Stimulated activated CD4-positive, alpha-beta T cell treated with anti-CD3 and anti-CD28 coated beads, Interleukin-15, amount 100 ng/mL, for 1 hour (primary cell): ENCODE results near the gene CLEC4D.
A peak's percentile ranks its signal among the peaks of the same experiment; 100 is the strongest.
"Not testable (repeated sequence)": the region's sequence is repeated elsewhere in the genome, so short reads cannot be mapped to it uniquely, and the experiment has no call there.

Experiments
- DNase-seq, 2 donors: peaks; one replicate each; pipeline ENCODE4 v3.0.0-alpha.2; 2020; ENCODE audit warnings: low read depth in 1 of 2, low spot score in 1 of 2

Gene CLEC4D

DNA sequence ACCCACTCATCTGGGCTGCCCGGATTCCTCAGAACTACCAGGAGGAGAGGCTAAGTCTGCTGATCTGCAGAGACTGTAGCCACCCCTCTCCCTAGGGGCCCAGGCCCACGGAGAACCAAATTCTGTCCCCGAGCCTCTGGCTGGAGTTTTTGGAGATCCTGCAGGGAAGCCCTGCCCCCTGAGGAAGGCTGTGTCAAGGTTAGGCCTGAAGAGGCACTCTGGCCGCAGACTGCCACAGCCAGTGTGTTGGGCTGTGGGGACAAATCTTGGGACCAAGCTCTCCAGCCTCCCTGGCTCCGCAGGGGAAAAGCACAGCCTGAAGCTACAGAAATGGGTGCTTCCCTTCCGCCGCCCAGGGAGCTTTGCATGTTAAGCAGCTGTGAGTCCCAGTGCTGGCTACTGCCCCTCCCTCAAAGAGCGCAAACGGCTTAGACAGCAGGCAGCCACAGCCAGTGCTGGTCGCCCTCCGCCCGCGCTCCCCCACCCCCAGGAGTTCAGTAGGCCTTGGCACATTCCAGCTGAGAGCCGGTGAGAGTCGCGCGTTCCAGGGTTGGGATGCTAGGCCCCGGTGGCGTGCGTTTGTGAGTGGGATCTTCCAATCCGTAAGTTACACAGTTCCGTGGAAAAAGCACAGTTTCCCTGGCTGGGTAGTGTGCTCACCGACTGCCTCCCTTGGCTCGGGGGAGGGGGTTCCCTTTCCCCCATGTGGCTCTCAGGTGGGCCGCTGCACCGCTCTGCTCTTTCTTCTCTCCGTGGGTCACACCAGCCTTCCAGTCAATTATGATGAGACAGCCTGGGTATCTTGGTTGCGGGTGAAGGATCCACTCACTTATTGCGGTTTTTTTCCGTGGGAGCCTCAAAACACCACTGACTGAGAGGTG, 14.2 kb downstream of the CLEC4D start:
- DNase-seq, result no peak

DNA sequence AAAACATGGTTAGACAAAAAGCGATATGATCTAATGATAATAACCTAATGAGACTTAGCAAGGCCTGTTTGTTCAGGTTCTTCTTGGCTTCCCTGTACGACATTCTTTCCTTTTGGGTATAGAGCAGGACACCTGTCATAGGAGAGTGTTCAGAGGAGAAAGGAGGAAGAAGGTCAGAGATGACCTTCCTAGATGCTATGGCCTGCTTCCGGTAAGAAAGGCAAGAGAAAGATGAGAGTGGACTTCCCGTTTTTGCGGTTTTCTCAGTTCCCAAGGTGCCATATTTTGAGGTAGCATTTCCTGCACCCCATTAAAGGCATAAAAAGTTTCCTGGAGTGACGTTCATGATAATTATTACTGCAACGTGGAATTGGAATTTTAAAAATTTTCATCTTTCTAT, 18.7 kb downstream of the CLEC4D start:
- no peak for DNase-seq

DNA sequence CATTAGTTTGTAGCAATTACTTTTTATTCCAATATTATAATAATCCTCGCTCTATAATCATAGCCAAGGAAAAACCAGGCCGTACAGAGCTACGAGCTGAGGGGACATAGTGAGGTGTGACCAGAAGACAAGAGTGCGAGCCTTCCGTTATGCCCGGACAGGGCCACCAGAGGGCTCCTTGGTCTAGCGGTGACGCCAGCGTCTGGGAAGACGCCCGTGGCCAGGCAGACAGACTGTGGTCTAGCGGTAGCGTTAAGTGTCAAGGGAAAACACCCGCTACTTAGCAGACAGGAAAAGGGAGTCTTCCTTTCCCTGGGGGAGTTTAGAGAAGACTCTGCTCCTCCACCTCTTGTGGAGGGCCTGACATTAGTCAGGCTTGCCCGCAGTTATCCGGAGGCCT, 24.5 kb downstream of the CLEC4D start:
- DNase-seq, result not testable (repeated sequence)

DNA sequence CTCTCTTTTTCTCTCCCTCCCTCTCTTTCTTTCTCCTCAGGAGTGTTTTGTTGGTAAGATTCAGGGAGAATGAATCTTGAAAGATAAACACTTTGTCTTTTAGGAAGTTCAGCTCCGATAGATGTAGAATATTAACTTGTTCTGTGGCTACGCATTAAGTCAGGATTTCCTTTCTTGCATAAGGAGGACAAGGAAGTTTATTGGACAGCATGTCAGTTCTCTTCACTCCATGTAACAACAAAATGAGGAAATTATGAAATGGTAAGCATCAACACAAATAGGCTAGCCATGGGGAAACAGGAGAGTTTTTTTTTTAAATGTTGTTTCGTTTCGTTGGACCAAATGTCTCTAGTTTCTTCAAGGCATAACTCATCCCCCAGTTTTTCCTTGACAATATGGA, 27.5 kb downstream of the CLEC4D start, which contains the start of gene CLEC4E:
CLEC4E (minus strand) TSS at position 75 of the 400 bp plus-strand sequence. CDS start 108 bp downstream, outside the sequence.
- not testable (repeated sequence) for DNase-seq

DNA sequence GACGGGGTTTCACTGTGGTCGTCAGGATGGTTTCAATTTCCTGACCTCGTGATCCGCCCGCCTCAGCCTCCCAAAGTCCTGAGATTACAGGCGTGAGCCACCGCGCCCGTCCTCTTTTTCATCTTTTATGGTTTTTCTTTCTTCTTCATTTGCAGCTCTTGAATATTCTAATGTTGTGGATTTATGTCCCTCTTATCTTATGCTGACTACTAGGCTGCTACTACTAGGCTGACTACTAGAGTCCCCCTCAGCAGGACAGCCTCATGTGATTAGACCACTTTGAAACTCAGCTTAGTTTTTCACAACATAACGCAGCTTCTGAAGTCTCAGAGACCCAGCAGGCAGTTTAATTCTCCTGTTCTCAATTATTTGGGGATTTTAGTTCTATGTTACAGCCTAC, 28.3 kb downstream of the CLEC4D start:
- DNase-seq, result no peak

DNA sequence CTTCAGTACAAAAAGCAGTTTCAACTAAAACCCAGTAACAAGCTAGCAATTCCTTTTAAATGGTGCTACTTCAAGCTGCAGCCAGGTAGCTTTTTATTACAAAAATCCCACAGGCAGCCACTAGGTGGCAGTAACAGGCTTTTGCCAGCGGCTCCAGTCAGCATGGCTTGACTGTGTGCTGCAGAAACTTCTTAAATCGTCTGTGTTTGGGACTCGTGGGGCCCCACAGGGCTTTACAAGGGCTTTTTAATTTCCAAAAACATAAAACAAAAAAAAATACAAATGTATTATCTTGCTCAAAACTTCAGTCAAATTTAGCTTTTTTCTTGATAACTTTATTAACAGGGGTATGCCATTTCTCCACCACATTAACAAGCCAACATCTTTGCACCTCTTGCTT, 31.0 kb downstream of the CLEC4D start:
- DNase-seq, result peak; percentile 30 to 33

DNA sequence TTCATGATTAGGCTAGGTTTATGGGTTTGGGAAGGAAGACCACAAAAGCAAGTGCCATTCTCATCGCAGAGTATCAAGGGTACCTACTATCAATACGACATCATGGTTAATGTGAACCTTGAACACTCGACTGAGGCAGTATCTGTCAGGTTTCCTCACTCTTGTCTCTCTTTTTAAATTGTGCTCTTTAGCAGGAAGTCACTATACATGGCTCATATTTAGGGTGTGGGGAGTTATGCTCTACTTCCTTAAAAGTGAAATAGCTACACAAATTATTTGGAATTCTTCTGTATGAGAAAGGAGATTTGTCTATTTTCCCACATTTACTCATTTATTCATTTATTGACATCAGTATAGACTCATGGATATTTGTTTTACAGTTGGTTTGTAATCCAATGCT, 33.3 kb downstream of the CLEC4D start:
- no peak for DNase-seq

DNA sequence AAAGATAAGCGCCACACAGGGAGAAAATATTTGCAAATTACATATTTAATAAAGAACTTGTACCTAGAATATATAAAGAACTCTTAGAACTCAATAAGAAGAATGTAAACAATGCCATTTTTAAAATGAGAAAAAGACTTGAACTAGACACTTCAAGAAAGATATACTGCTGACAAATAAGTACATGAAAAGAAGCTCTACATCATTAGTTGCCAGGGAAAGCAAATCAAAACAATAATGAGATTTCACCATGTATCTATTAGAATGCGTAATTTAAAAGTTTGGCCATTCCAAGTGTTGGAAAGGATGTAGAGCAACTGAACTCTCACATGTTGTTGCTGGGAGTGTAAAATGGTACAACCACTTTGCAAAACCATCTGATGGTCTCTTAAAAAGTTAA, 34.3 kb downstream of the CLEC4D start:
- DNase-seq, result no peak

DNA sequence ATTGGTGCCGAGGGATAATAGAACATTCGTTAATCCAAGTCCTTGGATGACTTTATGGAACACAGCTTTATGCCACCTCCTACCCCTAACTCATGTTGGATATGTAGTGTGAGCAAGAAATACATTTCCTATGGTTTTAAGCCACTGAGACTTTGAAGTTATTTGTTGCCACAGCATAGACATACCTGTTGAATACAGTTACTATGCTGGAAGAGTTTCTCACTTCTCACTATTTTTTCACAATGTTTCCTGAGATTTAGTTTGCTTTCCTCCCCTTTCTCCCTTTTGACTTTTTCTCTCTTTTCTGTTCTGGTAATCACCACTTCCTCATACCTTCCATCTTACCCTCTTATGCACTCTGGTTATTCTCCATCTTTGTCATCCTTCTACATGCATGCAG, 34.9 kb downstream of the CLEC4D start:
- no peak for DNase-seq

DNA sequence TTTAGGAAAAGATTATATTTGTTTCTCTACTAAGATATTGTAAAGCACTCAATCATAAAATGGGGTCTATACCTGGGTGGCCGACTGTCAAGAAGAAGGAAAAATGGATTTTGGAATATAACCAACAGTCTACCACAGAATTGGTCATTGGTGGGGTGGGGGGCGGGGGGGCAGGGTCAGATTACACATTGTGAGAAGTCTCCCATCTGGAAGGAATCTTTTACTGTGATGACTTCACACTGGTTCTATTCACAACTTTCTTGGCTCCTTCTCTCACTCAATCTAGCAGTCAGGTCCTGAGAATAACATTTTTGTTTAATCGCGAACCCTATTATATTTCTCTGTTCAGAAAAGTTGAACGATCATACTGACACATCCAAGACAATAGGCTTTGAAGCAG, 36.1 kb downstream of the CLEC4D start:
- DNase-seq, result no peak

DNA sequence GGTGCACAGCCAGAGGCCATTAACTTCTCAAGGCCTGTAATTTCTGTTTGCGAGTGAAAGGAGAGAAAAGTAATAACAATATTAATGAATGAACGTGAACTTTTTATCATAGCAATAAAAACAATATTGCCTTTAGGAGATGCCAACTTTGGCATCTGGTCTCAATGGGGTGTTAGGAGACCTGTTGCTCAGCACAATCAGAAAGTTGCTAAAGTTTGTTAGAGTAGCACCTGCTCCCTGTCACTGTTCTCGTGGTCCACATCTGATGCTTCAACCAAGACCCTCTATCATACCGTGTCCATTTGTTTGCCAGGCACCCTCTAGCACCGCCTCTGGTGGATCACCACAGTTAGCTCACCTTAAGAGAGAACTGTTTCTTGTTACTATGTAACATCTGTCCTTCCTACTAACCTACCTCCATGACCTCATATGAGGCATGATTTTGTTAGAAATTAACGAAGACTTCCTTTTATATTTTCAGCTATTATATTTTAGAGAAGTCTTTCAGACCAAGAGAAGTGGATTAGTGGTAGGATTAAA, 39.9 kb downstream of the CLEC4D start:
- DNase-seq, result no peak

DNA sequence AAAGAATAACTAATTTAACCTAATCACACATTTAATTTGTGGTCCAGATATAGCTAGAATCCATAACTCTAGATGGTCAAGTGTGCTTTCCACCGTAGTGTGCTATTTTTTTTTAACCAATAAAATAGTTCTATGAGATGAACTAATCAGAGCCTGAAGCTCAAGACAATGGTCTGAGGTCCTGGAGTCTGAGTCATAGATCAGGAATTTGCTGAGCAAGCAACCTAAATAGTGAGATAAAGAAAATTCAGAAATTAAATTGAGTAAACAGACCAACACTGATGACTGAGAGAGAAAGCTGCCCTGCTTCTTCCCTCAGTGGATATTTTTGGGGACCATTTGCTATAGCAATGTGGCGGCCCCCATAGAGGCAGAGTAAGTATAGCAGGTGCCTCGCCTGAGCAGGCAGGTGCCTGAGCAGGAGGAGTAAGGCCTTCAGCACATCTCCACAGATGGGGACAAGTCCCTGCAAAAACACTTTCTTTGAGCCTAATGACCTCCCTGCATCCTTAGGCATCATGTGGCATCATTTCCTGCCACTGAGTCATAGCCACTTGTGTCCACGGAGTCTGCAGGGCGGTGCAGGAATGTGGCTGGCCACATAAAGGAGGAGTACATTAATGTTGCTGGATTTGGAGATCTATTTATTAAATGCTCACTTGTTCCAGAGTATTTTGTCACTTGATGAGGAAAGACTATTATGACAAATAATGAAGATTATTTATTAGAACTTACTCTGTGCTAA, 41.3 kb downstream of the CLEC4D start:
- no peak for DNase-seq

DNA sequence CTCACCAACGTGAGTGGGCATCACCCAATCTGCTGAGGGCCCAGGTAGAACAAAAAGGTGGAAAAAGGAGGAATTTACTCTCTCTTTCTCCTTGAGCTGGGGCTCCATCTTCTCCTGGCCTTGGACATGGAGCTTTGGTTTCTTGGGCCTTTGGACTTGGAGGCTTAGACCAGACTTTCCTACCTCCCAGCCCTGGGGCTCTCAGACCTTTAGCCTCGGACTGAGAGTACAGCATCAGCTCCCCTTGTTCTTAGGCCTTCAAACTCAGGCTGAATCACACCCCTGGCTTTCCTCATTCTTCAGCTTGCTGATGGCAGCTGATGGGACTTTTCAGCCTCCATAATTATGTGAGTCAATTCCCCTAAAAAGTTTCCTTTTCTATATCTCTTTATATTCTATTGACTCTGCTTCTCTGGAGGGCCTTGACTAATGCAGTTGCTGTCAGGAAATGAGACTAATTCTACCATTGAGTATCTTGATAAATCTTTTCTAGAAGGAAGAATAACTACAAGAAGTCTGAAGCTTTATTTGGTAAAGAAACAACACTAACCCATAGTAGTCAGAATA, 43.3 kb downstream of the CLEC4D start:
- DNase-seq, result no peak

DNA sequence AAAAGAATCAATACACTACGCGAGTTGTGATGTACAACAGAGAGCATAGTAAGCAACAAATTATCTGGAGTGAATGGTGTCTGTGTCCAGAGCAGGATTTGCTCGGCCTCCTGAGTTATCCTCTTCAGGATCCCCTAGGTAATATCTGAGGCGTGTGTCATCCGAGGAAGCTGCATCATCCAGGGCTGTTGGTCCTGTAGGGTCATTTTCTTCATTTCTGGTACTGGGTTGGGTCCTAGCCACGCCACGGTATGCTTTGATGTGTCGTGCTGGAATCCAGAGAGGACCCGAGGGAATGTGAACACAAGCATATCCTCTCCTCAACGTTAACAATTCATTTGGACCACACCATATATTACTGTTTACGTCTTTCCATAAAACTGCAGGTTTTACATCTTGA, 46.4 kb downstream of the CLEC4D start:
- DNase-seq, result no peak

DNA sequence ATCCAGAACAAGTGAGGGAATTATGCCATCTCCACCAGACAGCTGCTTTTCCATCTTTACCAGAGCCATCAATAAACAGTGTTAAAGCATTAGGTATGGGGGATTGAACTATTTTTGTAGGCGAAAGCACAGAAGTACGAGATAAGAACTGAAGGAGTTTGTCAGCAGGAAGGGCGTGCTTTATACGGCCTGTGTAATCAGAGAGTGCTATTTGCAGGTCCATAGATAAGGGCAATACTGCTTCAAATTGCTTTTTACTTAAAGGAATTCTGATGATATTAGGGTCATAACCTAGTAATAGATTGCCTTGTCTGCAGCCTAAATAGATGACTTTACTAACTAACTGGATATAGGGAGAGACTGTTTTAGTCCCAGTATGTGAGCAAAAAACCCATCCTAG, 47.7 kb downstream of the CLEC4D start:
- no peak for DNase-seq

DNA sequence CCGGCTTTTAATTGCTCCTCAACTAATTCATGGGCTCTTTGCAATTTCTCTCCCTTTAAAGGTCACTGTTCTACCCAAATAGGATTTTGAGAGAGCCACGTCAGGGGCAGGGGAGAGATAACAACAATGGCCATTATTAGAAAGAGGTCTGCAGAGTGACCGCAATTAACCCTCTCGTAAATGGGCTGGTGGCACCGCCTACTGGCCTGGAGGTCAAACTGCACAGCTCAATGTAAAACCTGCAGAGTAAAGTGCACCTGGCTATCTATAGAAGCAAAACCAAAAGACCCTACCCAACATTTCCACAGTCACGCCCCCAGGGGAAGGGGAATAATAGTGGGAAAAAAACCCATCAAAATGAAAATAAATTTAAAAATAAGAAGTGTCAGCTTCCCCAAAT, 49.0 kb downstream of the CLEC4D start:
- no peak for DNase-seq

DNA sequence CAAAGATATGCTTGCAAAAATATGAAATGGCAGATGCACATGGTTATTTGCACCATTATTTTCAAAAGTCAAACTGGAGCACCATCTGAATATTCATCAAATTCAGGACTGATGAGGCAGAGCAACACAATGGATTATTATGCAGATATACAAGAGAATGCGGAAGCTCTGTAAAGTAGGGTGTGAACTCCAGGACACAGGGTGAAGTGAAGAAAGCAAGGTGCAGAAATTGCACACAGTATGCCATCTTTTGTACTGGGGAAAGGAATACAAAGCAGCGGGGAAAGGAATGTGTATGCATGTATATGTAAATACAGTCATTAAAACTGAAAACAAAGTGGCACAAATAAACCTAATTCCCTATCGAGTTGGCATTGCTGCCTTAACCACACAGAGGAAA, 50.1 kb downstream of the CLEC4D start:
- DNase-seq, result no peak

DNA sequence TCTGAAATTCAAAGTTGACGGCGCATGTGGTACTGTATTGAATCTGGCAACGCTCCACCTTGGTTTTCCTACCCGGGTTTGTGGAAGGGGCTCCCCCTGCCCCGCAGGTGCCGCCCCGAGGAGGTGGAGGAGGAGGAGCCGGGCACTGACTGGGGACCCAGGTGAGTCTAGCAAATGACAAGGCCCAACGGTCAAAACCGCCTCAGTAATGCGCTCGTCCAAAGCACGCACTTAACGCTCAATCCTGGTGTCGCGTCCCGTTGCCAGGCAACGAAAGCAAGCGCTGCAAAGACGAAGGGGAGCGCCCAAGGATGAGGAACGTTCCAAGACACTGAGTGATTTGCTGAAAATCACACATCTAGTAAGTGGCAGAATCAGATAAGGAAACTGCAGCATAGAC, 51.4 kb downstream of the CLEC4D start:
- no peak for DNase-seq

DNA sequence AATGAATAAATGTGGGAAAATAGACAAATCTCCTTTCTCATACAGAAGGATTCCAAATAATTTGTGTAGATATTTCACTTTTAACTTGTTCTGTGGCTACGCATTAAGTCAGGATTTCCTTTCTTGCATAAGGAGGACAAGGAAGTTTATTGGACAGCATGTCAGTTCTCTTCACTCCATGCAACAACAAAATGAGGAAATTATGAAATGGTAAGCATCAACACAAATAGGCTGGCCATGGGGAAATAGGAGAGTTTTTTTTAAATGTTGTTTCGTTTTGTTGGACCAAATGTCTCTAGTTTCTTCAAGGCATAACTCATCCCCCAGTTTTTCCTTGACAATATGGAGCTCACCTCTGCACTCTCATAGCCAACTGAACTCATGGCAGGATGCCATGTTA, 52.7 kb downstream of the CLEC4D start:
- not testable (repeated sequence) for DNase-seq

DNA sequence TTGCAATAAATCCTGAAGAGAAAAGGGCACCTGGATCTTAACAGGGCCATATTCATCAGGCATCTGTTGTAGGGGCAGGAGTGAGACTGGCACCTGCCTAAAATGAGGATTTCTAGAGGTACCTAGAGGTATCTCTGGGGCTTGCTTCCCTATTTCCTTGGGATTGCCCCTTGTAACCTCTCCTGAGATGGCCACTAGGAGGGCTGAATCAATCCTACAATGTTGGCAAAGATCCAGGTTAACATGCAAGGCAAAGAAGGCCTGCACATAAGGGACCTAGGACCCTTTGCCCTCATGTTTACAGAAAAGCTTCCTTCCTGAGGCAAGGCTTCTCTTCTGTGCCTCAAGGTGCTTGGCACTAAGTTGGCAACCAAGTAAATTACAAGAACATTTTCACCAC, 53.2 kb downstream of the CLEC4D start:
- DNase-seq, result no peak
